ENCODE results near the gene P3H1. TPM values are rescaled to one million over a fixed set of nuclear protein-coding genes. Genes with fewer than 3 reads are reported as not detected.
"Not testable (repeated sequence)": the region's sequence is repeated elsewhere in the genome, so short reads cannot be mapped to it uniquely, and the experiment has no call there.

The P3H1 gene
- total RNA-seq, 1 donor from 2014 or later = 26.5 TPM

DNA sequence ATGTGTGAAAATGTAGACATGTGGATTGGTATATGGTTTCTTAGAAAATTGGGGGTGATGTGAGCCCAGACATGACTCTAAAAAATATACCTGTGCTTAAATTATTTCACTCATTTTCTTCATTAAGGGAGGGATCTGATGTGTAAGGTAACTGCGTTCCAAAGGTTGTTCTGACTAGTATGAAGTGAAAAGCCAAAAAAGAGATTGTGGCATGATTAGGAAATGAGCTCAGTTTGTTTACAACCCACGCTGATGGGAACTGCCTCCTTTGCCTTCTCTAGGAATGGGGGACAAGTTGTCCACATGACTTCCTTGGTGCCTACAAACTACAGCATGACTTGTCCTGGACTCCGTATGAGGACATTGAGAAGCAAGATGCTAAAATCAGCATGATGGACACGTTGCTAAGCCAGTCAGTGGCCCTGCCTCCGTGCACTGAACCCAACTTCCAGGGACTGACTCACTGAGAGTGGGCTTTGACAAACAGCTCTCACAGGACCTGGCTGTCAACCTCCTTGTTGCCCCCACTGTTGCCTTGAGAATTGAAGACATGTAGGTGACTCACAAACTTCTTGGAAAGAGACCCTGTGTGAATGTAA is 8.2 kb upstream of the P3H1 start:
- DNase-seq (ENCODE audit: low spot score) (no peak), ATAC-seq (peak; percentile 47)

DNA sequence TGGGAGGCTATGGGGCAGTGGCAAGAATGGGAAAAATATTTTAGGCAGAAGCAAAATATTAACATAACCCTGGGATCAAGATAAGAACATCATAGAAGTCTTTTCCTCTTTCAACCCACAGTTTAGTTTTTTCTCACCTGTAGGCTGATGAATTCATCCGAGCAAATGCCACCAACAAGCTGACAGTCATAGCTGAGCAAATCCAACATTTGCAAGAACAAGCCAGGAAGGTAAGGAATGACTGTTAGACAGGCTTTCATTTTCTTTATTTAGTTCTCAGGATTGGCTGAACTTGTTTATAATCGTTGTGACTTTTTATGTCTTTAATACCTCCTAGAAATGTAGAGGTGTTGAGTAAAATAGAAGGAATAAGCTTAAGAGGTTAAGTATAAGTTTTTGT is 6.6 kb upstream of the P3H1 start:
- ATAC-seq (no peak), DNase-seq (ENCODE audit: low spot score) (no peak)

- ATAC-seq = no peak
Measured at GRCh38 chr1:42769811-42770210, 3.0 kb upstream of the P3H1 start.

GRCh38 chr1:42768172-42768571 is 1.3 kb upstream of the P3H1 start:
- ATAC-seq = no peak
- no peak for DNase-seq (ENCODE audit: low spot score)

More at GRCh38 chr1:42769811-42770210, 3.0 kb upstream of the P3H1 start:
- no peak for DNase-seq (ENCODE audit: low spot score)

- ATAC-seq (peak; percentile 27), DNase-seq (ENCODE audit: low spot score) (no peak)
Measured at GRCh38 chr1:42767510-42768000, 727 bp upstream of the P3H1 start.

GRCh38 chr1:42765832-42766740 is 742 bp downstream of the P3H1 start:
- peak; percentile 44 for DNase-seq (ENCODE audit: low spot score)
- peak; percentile 26 for ATAC-seq

- ATAC-seq (no peak), DNase-seq (ENCODE audit: low spot score) (no peak)
Measured at GRCh38 chr1:42765269-42765668, 1.6 kb downstream of the P3H1 start.

DNA sequence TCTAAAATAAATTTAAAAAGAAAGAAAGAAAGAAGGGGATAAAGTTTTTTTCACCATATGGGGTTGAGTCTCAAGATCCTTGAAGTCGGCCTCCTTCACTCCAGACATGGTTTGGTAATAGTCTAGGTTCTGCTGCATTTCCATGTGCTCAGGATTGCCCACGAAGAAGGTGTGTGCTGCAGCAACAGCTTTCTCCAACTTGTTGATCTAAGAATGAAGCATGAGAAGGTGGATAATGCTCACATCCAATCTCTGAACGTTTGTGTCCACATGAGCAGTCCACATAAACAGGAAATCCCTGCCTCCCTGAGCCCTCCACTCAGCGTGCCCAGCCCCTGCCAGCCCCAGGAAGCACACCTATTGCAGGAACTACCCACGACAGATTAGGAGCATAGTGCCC is 4.6 kb downstream of the P3H1 start:
- ATAC-seq (no peak), DNase-seq (ENCODE audit: low spot score) (no peak)

GRCh38 chr1:42761567-42761966 is 5.3 kb downstream of the P3H1 start:
- ATAC-seq = no peak
- no peak for DNase-seq (ENCODE audit: low spot score)

DNA sequence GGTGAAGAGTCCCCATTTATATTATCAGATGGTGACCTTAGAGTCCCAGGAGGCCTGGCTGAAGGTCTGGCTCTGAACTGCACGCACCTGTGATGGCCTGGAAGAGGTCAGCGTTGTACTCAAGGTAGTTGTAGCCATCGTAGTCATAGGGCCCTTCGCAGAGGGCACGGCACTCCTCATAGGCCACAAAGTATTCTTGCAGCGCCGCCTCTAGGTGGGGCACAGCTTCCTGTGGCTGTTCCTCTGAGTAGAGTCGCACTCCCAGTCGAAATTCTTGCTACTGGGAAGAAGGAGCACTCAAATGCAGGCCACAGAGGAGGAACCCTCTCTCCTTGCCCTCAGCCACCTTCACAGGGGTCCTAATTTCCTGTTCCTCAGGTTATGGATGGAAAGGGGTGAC is 7.7 kb downstream of the P3H1 start:
- DNase-seq (ENCODE audit: low spot score) (peak; percentile 32), ATAC-seq (no peak)

DNA sequence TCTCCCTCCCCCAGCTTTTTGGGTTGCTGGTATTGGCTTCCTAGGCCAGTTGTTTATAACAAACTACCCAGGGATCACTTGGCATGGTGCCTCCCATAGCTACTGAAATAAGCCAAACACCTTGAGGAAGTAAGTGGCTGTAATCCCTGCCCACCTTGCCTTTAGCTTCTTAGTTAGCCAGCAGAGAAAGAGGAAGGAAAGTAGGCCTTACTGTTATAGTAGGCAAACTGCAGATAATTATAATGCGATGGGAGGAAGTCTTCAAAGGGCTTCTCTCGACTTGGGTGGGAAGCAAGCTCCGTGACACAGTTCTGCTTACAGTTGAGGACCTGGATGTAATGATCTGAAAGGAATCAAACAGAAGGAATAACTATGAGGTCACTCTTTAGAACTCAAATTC is 8.2 kb downstream of the P3H1 start:
- DNase-seq (ENCODE audit: low spot score) (no peak), ATAC-seq (no peak)

GRCh38 chr1:42757892-42758275 is 8.9 kb downstream of the P3H1 start:
- ATAC-seq = no peak
- DNase-seq (ENCODE audit: low spot score) = no peak

- DNase-seq (ENCODE audit: low spot score) (peak; percentile 29), ATAC-seq (peak; percentile 94)
Measured at GRCh38 chr1:42756956-42757891, 9.6 kb downstream of the P3H1 start.

DNA sequence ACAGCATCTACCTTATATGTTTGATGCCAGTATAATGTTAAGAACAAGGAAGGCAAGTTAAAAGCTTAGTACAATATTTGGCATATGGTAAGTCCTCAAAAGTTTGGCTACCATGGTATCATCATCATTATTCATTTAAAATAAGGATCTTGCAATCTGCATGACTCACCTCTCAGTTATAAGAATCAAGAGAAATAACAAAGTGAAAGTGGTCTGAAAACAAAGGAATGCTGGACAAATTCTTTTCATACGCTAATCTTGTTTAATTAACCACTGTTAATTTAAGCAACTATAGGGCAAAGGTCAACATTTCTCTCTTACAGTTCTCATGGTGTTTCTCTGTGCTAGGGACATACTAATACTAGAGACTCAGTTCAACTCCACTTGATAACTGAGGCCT is 13.8 kb downstream of the P3H1 start:
- ATAC-seq (no peak), DNase-seq (ENCODE audit: low spot score) (no peak)

GRCh38 chr1:42752284-42752683 is 14.5 kb downstream of the P3H1 start:
- DNase-seq (ENCODE audit: low spot score) = no peak
- ATAC-seq = no peak

DNA sequence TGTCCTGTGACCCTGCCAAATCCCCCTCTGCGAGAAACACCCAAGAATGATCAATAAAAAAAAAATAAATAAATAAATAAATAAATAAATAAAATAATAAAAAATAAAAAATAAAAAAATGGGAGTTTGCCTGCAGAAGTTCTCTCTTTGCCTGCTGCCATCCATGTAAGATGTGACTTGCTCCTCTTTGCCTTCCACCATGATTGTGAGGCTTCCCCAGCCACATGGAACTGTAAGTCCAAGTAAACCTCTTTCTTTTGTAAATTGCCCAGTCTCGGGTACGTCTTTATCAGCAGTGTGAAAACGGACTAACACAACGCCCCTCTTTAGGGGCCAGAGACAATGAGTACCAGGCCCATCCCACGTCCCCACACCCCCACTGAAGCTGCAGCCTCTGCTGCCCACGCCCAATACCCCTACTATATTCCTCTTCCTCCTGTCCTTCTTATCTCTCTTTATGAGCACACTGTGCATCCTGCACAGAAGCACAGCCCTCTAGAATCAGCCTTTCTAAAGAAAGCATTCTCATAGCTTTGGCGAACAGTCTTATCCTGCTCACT is 15.2 kb downstream of the P3H1 start:
- not testable (repeated sequence) for ATAC-seq
- peak; percentile 15 for DNase-seq (ENCODE audit: low spot score)

GRCh38 chr1:42750041-42750440 is 16.8 kb downstream of the P3H1 start:
- ATAC-seq (no peak), DNase-seq (ENCODE audit: low spot score) (peak; percentile 28)

DNA sequence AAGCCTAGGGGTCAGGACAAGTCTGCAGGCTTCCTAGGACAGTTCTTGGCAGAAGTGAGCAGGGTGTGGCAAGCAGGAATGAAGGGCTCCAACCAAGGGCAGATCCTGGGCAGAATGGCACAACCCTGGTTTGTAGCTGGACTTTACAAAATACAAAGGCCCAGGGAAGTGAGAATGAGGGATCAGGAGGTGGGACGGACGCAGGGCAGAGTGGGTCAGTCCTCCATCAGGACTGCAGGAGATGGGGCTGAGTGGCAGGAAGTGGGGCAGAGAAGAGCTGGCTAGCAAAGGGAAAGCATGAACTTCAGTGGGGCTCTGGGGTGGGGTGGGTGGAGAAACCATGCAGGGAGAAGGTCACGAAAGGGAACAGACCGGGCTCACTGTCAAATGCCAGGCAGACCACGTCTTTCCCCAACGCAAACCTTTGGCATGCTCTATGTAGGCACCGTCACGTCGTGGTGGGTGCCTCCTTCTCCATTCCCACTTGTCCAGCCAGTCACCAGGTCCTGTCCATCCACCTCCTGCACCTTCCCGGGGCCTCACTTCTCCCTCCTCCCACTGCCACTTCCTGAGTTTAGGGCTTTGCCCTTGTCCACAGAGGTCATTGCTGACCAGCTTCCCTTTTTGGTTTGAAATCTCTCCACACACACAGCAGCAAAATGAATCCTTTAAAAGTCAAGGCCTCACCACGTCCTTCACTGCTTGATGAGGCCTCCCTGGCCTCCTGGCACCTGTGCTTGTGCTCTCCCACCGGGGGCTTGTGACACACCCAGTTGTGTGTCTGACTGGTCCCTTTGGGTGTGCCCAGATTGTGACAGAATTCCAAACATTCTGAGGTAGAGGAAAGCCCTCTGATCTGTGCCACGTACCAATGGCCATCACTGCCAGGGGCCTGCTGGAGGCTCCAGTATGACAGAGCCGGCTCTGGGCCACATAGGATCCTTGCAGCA is 18.1 kb downstream of the P3H1 start:
- ATAC-seq = peak; percentile 29
- peak; percentile 42 for DNase-seq (ENCODE audit: low spot score)

DNA sequence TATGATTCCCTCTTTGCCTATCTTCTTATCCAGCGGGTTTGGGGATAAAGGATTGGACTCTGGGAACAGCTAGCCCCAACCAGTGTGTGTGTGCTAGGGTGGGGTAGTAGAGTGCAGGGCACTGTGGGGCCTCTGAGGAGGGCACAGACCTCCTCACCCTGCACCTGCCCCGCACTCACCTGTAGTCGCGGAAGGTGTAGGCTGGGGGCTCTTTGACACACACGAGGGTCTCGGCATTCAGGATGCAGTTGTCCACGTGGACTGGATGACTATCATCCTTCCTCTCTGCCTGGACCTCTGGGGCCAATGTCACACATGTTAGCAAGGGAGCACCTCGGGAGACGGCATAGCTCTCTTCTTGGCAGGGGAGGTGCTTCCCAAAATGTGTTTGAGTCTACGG is 18.8 kb downstream of the P3H1 start:
- peak; percentile 23 for DNase-seq (ENCODE audit: low spot score)
- ATAC-seq = no peak

DNA sequence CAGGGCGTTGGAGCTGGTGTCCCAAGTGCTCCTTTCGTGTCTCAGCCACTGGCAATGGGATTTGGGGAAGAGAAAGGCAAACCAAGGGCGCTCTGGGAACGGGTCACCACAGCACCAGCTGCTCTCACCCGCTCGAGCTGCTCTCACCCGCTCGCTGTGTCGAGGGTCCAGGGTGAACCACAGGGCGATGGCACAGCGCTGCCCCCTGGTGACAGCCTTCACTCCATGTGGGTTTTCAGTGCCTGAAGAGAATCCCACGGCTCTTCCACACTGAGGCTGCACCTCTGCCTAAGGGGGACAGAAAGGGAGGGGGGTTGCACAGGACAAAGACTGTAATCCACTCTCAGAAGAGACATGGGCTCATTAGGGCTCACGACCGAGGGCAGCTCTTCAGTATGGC is 19.7 kb downstream of the P3H1 start:
- peak; percentile 74 for ATAC-seq

More for the DNA sequence above, 19.7 kb downstream of the P3H1 start:
- DNase-seq (ENCODE audit: low spot score) = peak; percentile 51

Data from left lobe of liver (tissue), 2 donors.